ENCODE measurements around the gene F12. TPM values are rescaled to one million over a fixed set of nuclear protein-coding genes. Genes with fewer than 3 reads are reported as not detected.

Gene F12
- total RNA-seq, 1 experiment from 2014 or later: 30.0 TPM

DNA sequence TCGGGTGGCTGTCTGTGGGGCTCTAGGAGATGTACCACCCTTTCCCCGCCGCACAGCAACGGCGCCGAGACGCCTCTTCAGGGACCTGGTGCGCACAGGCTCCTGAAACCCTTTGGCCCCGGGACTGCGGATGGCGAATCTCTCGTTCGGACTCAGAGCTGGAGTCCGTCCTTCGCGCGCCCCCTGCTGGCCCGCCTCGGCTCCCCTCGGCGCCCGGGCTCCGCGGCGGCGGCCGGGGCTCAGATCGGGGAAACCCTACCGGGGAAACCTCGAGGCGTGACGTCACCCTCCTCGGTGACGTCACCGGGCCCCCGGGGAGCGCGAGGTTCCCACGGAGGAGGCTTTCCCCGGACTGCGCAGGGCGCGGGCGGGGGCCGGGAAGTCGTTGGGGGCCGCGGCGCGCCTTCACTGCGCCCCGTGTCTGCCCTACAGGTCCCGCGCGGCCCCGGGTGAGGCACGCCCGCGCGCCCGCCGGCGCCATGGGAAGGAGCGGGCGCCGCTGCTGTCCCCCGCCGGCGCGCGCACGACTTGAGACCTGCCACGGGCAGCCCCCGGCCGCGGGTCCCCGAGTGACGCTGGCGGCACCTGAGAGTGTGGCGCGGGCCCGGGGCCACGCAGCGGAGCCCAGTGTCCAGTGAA lies 45.2 kb upstream of the F12 start:
- Histone ChIP-seq H3K36me3 (ENCODE audit: control insufficient read depth in 1 of 2, insufficient read depth in 2 of 2, low read length in 2 of 2) (peaks cover 0 to 11% of the 10 kb centered on the region in 2 experiments; a peak in 1 of 4 replicates), H3K4me2 (ENCODE audit: low read length) (peak overlapping the region; percentile 96), H3K9ac (ENCODE audit: low read length) (peak overlapping the region; percentile 92), H4K20me1 (ENCODE audit: insufficient read depth) (no peaks in the 10 kb centered on the region), H3K79me2 (ENCODE audit: insufficient read depth, low read length) (peaks cover 19% of the 10 kb centered on the region), H3K4me3 (replicated peaks in 1 of 2; ENCODE audit: low read depth in 1 of 2, low read length in 2 of 2) (peak overlapping the region; percentile 68 to 76), H2AFZ (ENCODE audit: low read depth, low read length, poor library complexity, severe bottlenecking) (no peak overlapping the region), H3K27me3 (ENCODE audit: insufficient read depth, low read length) (no peaks in the 10 kb centered on the region), H3K9me2 (ENCODE audit: insufficient read depth) (no peaks in the 10 kb centered on the region), H3K9me3 (ENCODE audit: control insufficient read depth in 1 of 2, insufficient read depth in 1 of 2, low read depth in 1 of 2, low read length in 2 of 2) (no peaks in the 10 kb centered on the region), H3K27ac (ENCODE audit: low read depth, low read length) (peak overlapping the region; percentile 96), H3K4me1 (ENCODE audit: control insufficient read depth in 1 of 2, insufficient read depth in 2 of 2, low read length in 2 of 2) (peaks cover 18 to 60% of the 10 kb centered on the region in 2 experiments; a peak in 3 of 4 replicates)
- DNase-seq (ENCODE audit: low read depth, low spot score) (peak; percentile 62), ATAC-seq (peak; percentile 52)
- ChIA-PET CTCF (interaction anchor here (0.9 to 6.8 kb wide), 19 partner anchors 9 to 340 kb away, joined by 3 to 85 read pairs (median 6); partner anchors contain the start of genes GRK6, LMAN2, PDLIM7 and PFN3), POLR2A (interaction anchor here (0.7 to 2.3 kb wide), 8 partner anchors 8 to 103 kb away, joined by 3 to 7 read pairs (median 5); partner anchors contain the start of genes GRK6, LMAN2, PDLIM7 and PRR7), RAD21 (ENCODE audit: low non-redundant PET in 1 of 2, low total read pairs in 2 of 2, uncharacterized antibody in 2 of 2, unreplicated experiment in 2 of 2) (interaction anchor here (0.6 to 0.9 kb wide), 4 partner anchors 23 to 145 kb away, joined by 3 to 7 read pairs (median 4); partner anchors contain the start of gene GRK6 (in 1 of the 2))
- intact Hi-C loops (cut with micrococcal nuclease): loop anchor here (1.0 kb wide), 3 partner anchors 50 to 136 kb away; no protein-coding TSS in a partner anchor
- no TSS peak for BruUV-seq (replicated peaks)
- peak; percentile 12 for TF ChIP-seq TCF7L2 (IDR thresholded peaks at IDR 0.05; ENCODE audit: borderline replicate concordance, extremely low read depth, insufficient read depth, insufficient read length)
- TF ChIP-seq, protein P1, sequence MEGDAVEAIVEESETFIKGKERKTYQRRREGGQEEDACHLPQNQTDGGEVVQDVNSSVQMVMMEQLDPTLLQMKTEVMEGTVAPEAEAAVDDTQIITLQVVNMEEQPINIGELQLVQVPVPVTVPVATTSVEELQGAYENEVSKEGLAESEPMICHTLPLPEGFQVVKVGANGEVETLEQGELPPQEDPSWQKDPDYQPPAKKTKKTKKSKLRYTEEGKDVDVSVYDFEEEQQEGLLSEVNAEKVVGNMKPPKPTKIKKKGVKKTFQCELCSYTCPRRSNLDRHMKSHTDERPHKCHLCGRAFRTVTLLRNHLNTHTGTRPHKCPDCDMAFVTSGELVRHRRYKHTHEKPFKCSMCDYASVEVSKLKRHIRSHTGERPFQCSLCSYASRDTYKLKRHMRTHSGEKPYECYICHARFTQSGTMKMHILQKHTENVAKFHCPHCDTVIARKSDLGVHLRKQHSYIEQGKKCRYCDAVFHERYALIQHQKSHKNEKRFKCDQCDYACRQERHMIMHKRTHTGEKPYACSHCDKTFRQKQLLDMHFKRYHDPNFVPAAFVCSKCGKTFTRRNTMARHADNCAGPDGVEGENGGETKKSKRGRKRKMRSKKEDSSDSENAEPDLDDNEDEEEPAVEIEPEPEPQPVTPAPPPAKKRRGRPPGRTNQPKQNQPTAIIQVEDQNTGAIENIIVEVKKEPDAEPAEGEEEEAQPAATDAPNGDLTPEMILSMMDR (IDR thresholded peaks at IDR 0.05 in 2 of 3, conservative IDR thresholded peaks at IDR 0.05 in 1 of 3; ENCODE audit: borderline replicate concordance in 1 of 3, insufficient read depth in 1 of 3, low read depth in 2 of 3, low read length in 2 of 3): peak in 2 of 3 experiments; percentile 76 to 95; a peak in 4 of 6 replicates
- TF ChIP-seq YY1 (IDR thresholded peaks at IDR 0.05; ENCODE audit: extremely low read depth, insufficient replicate concordance, low read depth, low read length): peak; percentile 48
- no peak for TF ChIP-seq SRF (IDR thresholded peaks at IDR 0.05; ENCODE audit: low read depth)
- peak; percentile 62 for TF ChIP-seq POLR2AphosphoS5 (IDR thresholded peaks at IDR 0.05; ENCODE audit: low read depth, low read length)
- no peak for TF ChIP-seq ELF1 (IDR thresholded peaks at IDR 0.05; ENCODE audit: borderline replicate concordance, low read depth)
- no peak for TF ChIP-seq EZH2 (IDR thresholded peaks at IDR 0.05)
